AML-193 (cell line): ENCODE data around the gene DNAJC16.
"Not testable (repeated sequence)": the region's sequence is repeated elsewhere in the genome, so short reads cannot be mapped to it uniquely, and the experiment has no call there.

Experiments
- DNase-seq, 2 experiments: peaks; one replicate each; lab custom pipeline; 2025; lab: John Stamatoyannopoulos, UW

DNAJC16 gene

DNA sequence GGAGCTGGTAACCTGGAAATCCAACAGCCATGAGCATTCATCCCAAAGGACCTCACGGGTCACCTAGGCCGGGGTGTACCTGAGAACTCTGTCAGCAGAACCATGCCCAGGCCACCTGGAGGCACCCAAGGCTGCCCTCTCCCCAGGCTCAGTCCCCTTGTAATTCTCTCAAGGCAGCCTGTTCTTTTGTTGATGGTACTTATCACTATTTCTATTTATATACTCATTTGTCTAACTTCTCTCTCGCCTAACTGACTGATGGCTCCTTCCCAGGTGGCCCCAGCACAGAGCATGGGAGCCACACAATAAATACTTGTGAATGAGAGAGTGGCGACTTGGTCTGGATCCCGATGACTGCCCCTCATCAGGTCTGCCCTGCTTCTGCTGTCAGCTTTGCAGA lies 19.4 kb upstream of the DNAJC16 start:
- no peak for DNase-seq

DNA sequence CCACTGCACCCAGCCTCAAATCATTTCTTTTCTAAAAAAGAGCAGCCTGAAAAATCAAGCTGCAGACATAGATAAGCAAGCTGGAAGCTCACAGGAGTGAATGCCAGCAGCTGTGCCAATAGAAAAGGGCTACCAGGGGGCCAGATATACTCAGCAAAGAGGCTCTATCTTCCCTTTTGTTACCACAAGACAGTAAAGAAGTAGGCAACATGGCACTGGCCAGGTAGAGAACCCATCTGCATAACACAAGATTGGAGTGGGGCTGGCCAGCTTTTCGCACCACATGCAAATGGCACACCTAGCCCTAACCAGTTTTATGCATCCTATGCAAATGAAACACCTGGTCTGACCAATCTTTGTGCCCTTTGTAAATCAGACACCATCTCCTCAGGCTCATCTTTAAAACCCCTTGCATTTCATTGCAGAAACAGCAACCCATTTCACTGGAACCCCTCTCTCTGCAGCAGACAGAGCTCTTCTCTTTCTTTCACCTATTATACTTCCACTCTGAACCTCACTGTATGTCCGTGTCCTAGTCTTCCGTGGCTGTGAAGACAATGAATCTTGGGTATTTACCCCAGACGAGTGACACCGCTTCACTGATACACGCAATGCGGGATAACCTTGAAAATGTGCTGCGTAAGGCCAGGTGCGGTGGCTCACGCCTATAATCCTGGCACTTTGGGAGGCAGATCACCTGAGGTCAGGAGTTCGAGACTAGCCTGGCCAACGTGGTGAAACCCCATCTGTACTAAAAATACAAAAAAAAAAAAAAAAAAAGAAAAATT lies 17.8 kb upstream of the DNAJC16 start:
- DNase-seq, result no peak

DNA sequence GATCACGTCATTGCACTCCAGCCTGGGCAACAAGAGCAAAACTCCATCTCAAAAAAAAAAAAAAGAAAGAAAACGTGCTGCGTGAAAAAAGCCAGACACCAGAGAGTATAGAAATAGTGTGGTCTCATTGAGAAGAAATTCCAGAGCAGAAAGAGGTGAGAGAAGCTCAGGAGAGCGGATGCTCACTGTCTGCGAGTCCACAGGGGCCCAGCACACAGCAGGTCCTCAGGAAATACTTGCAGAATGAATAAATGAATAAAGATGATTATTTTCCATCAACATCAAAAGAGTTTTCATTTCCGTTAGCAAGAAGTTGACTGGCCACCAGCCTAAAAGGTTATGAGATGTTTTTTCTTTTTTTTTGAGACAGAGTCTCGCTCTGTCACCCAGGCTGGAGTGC lies 17.1 kb upstream of the DNAJC16 start:
- DNase-seq, result no peak

DNA sequence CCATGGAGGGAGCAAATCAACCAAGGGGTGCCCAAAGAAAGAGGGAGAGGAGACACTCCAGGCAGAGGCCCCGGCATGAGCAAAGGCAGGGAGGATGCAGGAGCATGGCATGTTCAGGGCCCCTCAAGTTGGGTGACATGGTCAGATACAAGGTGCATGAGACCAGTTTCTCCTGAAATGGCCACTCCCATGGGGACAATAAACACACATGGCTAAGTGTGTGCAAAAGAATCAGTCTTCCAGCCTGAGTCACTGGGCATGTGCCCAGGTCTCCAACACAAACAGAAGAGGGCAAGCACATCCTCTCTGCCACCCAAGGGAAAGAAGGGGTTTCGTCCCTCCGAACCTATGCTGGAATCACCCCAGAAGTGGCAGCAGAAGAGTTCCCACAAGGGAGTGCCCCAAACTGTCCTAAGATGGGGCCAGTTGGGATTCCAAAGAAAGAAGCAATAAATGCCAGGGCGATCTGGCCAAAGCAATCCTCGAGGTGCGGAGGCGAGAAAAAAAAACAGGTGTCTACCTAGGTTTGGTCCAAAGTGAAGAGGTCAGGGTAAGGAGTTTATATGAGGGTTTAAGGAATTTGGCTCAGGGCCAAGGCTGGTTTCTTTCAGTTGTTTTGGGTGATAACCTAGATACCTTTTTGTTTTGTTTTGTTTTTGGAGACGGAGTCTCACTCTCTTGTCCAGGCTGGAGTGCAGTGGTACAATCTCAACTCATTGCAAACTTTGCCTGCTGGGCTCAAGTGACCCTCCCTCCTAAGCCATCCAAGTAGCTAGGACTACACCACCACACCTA lies 15.8 kb upstream of the DNAJC16 start:
- no peak for DNase-seq

DNA sequence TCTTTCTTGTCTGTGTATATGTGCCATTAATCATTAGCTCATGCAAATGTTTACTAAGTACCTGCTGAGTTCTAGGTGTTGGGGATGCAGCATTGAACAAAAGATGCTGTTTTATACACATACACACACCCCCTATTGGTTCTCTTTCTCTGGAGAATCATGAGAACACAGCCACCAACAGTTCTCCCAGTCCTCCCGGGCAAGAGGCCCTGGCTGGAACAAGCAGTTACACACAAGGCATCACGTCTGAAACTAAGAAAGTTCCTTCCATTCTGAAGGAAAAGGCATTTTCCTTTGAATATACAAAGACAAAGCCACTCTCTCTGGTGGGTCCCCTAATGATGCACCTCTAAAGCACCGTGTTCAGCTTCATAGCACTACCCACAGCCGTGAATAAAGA lies 13.5 kb upstream of the DNAJC16 start:
- DNase-seq, result no peak

DNA sequence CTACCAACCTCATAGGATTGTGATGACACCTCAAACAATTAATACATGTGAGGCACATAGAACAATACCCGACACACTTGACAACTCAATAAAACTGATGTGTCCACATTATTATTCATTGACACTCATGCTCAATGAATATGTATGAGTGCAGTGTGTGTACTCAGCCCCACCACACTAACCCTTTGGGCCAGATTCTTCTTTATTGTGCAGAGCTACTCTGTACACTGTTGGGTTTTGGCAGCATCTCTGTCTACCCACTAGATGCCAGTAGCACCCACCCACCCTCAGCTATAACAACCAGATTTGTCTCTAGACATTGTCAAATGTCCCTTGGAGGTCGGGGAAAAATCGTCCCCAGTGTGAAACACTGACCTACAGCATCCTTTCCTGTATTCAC lies 12.7 kb upstream of the DNAJC16 start:
- no peak for DNase-seq

DNA sequence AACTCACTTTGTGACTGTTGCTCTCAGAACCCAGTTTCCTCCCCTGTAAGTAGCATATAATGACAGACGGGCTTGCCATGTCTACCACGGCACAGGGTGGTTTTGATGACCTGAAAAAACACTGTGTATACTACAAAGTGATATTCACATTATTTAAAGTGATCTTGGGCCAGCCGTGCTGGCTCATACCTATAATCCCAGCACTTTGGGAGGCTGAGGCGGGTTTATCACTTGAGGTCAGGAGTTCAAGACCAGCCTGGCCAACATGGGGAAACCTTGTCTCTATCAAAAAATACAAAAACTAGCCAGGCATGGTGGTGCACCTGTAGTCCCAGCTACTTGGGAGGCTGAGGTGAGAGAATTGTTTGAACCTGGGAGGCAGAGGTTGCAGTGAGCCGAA lies 12.1 kb upstream of the DNAJC16 start:
- not testable (repeated sequence) for DNase-seq

DNA sequence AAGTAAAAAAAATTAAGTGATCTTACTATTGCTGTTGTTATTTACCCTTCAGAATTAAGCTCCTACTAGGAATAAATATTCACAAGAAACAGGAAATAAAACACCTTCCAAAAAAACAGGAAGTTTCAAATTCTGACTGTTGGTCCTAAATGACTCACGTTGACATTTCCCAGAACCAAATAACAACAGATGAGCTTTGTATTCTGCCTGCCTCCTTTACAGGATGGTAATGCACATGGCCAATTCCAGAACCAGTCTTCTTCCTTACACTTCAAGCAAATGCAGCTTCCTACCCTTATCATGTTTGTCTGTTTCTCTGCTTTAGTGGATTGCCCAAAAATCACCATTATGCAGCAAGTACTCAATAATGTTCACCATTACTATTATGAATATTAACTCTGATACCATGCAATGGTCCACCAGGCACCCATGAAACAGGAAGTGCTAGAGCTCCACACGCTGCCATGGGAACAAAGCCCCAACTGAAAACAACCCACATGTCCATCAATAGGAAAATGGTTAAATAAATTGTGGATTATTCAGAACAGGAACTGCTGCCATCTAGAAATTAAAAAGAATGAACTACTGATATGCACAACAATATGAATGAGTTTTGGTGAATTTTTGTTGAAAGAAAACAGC lies 11.5 kb upstream of the DNAJC16 start:
- DNase-seq, result peak in 1 of 2 experiments; percentile 8

DNA sequence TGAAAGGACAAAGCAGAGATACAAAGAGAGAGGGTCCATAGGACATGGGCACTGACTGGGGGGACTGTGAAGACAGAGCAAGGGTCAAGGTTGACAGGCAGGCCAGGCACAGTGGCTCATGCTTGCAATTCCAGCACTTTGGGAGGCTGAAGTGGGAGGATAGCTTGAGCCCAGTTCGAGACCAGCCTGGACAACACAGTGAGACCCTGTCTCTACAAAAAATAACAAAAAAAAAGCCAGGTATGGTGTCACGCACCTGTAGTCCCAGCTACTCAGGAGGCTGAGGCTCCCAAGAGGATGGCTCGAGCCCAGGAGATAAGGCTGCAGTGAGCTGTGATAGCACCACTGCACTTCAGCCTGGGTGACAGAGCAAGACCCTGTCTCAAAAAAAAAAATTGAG lies 7.0 kb upstream of the DNAJC16 start:
- no peak for DNase-seq

DNA sequence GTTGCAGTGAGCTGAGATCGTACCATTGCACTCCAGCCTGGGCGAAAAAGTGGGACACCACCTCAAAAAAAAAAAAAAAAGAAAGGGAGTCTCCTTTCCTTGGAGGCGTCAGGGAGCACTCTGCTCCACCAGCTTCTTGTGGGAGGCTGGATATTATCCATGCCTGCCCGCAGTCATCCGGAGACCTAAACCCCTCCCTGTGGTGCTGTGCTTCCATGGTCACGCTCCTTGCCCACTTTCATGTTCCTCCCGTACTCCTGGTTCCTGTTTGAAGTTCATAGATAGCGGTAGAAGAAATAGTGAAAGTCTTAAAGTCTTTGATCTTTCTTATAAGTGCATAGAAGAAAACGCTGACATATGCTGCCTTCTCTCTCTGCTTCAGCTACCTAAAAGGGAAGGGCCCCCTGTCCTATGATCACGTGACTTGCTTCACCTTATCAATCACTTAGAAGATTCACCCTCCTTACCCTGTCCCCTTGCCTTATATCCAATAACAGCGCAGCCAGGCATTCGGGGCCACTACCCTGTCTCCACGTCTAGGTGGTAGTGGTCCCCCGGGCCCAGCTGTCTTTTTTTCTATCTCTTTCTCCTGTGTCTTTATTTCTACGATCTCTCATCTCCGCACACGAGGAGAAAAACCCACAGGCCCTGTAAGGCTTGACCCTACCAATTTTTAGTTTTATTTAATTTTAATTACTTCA lies 5.3 kb upstream of the DNAJC16 start:
- DNase-seq, result not testable (repeated sequence)

DNA sequence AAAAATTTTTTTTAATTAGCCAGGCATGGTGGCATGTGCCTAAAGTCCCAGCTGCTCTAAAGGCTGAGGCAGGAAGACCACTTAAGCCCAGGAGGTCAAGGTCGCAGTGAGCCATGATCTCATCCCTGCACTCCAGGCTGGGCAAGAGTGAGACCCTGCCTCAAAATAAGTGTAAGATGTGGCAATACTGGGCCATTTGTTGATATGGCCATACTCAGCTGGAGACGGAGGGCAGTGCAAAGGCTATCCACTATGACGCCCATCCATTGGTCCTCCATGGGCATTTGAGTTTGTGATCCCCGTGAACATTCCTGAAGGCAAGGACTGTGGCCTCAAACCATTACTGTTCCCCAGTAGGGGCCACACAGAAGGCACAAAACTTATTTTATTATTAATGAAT lies 4.1 kb upstream of the DNAJC16 start:
- DNase-seq, result no peak

DNA sequence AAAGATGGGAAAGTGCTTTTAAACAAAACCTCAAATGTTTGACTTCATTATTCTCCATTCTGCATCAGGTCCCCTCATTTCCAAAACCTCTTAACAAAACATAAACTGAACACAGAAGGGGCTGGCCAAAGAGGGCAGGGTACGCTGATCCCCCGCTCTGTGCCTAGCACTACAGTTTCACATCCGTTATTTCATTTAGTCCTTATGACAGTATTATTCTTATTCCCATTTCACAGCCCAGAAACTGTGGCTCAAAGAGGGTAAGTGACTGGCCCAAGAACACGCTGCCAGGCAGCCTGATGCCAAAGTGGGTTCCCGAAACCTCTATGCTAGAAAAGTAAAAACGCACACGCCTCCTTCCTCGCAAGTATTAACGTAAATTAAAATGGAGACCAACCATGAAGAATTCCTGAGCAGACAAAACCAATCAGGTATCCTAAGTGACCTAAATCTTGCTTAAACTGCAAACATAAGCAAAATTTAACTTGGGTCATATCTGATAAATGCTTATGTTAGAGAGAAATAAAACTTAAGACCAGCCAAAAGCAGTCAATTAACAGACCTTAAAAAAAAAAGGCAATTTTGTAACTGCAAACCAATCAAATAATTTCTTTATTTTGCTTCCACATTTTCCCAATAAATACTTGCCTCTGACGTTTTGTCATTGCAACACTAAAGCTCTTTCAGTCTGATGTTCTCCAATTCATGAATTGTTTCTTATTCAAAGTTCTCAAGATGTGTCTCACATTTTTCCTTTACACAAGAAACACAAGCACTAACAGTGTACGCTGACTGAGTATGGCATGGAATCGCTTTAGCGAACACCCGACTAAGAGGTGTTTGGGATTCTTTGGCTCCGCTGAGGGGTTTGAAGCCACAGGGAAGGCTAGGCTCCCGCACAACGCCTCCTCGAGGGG lies 3.3 kb upstream of the DNAJC16 start:
- DNase-seq, result peak in 1 of 2 experiments; percentile 13

DNA sequence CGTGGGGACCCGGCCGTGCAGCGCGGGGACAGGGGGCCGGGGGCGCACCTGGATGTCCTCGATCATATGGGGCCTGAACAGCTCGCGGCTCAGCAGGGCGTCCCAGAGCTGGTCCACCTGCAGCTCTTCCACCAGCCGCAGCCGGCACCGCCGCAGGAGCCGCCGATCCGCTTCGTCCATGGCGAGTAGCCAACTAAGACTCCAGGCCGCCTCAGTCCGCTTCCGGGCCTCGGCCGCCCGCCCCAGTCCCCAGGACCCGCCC lies 2.7 kb upstream of the DNAJC16 start, which contains the start of gene CASP9:
TSS of gene CASP9 (minus strand) at position 195 of the 262 bp plus-strand sequence. CDS start at position 180, 15 bp downstream.
- DNase-seq, result no peak

DNA sequence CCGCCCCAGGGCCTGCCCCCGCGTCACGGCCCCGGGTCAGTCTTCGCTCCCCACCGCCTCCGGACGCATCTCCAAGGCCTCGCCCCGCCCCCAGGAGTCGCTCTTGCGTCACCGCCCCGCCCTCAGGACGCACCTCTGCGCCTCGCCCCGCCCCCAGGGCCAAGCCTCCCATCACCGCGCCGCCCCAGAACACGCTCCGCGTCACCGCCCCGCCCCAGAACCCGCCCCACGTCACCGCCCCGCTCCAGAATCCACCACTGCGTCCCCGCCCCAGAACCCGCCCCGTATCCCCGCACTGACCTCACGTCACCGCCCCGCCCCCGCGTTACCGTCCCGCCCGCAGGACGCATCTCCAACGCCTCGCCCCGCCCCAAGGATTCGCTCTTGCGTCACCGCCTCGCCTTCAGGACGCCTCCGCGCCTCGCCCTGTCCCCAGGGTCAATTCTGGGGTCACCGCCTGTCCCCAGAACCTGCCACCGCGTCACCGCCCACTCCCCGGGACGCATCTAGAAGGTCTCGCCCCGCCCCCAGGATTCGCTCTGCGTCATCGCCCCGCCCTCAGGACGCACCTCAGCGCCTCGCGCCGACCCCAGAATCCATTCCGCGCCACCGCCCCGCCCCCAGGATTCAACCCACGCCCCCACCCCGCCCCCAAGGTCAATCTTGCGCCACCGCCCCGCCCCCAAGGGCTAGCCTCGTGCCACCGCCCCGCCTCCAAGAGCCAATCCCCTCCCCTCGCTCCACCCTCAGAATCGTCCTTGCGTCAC lies 2.2 kb upstream of the DNAJC16 start:
- peak; percentile 93 for DNase-seq

DNA sequence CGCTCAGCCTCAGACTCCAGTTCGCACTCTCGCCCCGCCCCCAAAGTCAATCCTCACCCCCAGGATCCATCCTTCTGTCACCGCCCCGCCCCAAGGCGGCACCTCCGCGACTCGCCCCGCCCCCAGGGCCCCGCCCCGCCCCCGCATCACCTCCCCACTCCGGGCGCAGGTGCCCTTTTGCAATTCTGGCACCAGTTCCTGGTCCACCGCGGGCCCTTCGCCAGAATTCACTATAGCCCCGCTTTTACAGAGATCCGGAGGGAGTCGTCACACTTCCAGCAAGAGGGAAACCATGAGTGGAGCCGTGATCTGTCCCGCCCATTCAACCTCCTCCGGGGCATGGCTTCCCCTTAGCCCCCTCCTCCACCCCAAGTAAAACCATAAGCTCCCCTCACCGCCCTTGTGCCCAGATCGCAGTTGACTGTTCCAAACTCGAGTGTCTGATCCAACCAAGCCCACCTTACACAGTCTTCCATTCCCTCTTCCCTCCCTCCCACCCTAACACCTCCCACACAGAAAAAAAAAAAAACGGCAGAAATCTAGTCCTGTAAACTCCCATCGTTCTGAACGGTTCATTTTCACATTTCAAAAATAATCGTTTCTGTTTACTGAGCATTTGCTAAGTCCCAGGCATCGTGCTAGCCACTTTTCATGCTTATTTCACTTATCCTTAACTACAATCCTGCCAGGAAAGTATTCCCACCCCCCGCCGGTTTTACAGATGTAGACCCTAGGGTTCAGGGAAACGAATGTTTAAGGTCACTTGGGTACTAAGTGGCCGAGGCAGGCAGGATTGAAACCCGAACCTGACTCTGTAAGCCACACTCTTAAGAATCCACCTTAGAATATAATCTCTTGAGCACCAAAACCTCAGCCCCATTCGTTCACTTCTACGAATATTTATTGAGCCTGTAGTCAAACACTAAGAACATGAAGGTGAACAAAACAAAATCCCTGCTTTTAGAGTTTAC lies 1.3 kb upstream of the DNAJC16 start:
- DNase-seq, result peak in 1 of 2 experiments; percentile 50

DNA sequence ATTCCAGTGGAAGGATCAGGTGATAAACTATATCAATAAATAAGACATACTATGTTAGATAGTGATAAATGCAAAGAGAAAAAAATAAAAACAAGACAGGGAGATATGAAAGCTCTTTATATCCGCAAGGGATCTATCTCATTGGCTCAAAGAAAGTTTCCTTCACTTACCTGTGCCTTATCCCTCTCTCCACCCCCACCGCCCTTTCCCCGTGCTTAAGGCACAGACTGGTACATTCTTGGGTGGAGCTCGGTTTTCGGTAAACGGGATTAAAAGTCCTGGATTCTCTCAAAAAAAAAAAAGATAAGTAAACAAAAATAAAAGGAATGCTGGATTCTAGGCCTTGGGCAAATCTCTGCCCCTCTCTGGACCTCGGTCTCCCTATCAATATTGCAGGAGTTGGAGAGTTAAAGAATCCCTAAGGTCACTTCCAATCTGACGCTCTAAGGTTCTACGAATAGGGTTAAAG lies 593 bp upstream of the DNAJC16 start:
- no peak for DNase-seq

DNA sequence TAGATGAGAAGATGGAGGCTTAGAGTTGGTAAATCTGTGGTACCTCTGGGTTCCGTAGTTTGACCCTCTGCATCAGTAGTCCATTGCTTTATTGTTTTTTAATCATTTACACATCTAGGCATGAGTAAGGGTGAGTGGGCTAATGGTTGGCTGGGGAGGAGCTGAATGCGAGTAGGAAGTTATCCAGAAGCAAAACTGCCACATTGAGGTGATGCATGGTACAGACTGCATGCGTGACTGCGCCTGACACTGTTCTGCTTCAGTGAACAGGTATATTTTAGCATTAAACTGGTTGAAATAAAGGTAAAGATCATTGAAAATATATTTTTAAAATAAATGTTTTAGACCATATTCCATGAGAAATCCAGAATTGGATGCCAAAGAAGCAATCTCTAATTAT lies 4.4 kb downstream of the DNAJC16 start:
- no peak for DNase-seq

DNA sequence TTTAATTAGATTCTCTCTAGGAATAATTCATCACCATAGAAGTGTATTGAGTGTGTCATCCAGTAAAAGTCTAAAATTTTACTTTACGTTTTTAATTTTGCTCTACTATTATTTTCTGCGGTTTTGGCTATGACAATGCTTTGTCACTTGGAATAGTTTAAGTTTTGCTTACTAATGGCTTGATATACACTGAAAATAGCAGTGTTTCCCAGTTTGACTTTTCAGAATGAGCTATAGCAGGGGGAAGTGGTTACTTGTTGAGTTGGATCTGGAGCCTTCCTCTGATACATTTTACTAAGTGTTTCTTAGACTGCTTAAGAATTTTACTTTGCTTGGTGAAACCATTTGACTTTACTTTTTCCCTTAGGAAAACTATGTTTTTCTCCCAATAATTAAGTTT lies 5.0 kb downstream of the DNAJC16 start:
- no peak for DNase-seq

DNA sequence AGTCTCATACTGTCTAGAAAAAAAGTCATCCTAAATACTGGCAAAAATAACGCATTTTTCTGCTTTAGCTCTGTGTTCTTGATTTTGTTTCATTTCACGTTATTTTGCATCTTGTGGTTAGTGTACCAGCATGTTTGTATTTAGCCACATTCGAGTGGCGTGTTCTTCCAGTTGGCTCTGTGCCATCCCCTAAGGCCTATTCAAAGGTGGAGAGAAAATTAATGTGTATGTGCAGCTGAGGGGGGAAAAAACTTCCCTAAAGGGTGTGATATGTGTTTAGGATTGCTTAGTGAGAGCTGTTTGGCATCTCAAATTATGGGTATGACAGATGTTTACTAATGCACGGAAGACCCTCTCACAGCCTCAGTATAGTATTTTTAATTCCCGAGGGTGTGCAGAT lies 12.1 kb downstream of the DNAJC16 start:
- DNase-seq, result no peak
